Neuron (in vitro differentiated cells): Measurements from ENCODE around the gene CCR3.

Experiments
- H2AFZ ChIP-seq: one replicate; pipeline ENCODE4 v1.6.1; 2013; ENCODE audit warnings: low read depth, mild to moderate bottlenecking, inconsistent platforms, low read length, moderate library complexity
- H3K27me3 ChIP-seq: one replicate; pipeline ENCODE4 v1.6.1; 2013; ENCODE audit warnings: low read length; ENCODE audit not compliant: insufficient read depth
- H3K36me3 ChIP-seq: one replicate; pipeline ENCODE4 v1.6.1; 2013; ENCODE audit warnings: low read length; ENCODE audit not compliant: insufficient read depth
- H3K4me1 ChIP-seq: one replicate; pipeline ENCODE4 v1.6.1; 2013; ENCODE audit warnings: low read length; ENCODE audit not compliant: insufficient read depth
- H3K4me3 ChIP-seq: 2 replicates; pipeline ENCODE4 v1.5.1; 2013; ENCODE audit warnings: mild to moderate bottlenecking, low read length, moderate library complexity
- H3K9me3 ChIP-seq: one replicate; pipeline ENCODE4 v1.6.1; 2013; ENCODE audit warnings: low read length

CCR3 gene

DNA sequence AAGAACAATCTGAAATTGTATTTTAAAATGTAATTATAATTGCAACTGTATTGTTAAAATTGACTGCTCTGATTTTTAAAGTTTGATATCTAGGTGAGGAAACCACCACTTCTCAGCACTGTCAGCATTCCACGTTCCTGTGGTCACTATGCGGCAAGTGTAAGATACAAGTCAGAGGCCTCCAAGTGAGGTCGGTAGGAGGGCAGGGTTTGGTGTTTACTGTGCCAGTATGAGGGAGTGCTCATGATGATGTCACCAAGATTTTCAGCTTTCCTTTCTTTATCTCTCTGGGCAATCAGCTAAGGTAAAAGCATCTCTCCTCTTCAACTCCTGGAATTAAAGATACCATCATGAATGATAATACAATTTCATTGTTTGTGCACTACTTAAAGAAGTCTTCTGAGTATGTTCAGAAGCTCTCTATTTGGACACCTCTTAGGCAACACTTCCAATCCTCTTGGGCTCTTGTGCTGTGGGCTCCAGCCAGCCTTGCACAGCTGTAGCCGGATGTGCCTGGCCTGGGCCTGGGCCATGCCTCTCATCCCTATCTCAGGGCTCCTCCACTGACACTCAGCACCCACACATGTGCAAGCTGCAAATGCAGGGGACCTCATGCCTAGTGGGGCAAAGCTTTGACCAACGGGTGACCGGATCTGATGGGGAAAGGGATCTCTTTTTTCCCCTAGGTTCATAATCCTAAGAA lies 42.9 kb downstream of the CCR3 start:
- no peaks in the 10 kb centered on the region for H3K9me3 ChIP-seq
- no peaks in the 10 kb centered on the region for H3K27me3 ChIP-seq
- H3K4me3 ChIP-seq: no peak overlapping the region
- no peak overlapping the region for H2AFZ ChIP-seq
- no peaks in the 10 kb centered on the region for H3K4me1 ChIP-seq
- no peaks in the 10 kb centered on the region for H3K36me3 ChIP-seq

DNA sequence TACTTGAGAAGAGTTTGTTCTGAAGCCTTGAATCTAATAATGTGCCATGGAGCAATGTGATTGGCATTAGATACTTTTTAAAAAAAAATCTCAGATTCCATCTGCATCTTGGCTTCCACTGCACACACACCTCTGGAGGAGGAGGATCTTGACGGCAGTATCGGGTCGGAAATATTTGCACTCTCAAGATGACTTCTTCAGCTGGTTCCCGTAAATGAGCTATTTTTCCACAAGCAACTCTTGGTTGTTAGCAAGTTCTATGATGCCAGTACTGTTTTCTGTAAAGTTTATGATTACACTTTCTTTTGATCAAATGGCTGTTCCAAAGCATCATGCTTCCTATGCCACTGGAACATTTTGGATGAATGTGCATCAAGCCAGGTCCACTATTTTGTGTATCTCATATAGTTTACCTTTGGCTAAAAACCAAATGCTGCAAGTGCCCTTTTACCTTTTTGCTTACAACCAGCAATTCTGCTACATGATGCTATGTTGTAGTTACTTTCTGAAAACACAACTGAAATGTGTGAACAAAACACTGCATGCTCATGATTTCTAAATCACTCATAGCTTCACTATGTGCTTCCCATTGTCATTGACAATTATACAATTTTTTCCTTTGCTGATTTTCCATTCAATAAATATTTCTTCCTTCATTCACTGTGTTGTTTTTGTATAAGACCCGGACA lies 43.8 kb downstream of the CCR3 start:
- no peak overlapping the region for H3K4me3 ChIP-seq
- H3K9me3 ChIP-seq: no peaks in the 10 kb centered on the region
- H3K4me1 ChIP-seq: no peaks in the 10 kb centered on the region
- H2AFZ ChIP-seq: no peak overlapping the region
- no peaks in the 10 kb centered on the region for H3K36me3 ChIP-seq
- no peaks in the 10 kb centered on the region for H3K27me3 ChIP-seq

DNA sequence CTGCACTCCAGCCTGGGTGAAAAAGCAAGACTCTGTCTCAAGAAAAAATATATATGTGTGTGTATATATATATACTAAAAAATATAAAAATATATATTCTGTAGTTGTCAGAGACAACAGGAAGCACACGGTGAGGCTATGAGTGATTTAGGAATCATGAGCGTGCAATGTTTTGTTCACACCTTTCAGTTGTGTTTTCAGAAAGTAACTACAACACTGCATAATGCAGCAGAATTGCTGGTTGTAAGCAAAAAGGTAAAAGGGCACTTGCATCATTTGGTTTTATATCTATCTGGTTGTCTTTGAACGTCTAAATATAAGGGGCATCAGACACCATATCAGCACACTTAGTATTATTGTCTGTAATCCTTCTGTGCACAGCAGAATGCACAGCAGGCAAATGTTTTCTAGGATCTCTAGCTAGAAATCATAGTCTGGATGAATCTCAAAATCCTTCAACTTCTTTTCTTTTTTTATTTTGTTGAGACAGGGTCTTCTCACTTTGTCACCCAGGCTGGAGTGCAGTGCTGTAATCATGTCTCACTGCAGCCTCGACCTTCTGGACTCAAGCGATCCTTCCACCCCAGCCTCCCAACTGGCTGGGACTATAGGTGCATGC lies 44.8 kb downstream of the CCR3 start:
- Histone ChIP-seq H3K4me1 (no peaks in the 10 kb centered on the region), H3K27me3 (no peaks in the 10 kb centered on the region), H3K36me3 (no peaks in the 10 kb centered on the region), H3K9me3 (no peaks in the 10 kb centered on the region), H3K4me3 (no peak overlapping the region), H2AFZ (no peak overlapping the region)

DNA sequence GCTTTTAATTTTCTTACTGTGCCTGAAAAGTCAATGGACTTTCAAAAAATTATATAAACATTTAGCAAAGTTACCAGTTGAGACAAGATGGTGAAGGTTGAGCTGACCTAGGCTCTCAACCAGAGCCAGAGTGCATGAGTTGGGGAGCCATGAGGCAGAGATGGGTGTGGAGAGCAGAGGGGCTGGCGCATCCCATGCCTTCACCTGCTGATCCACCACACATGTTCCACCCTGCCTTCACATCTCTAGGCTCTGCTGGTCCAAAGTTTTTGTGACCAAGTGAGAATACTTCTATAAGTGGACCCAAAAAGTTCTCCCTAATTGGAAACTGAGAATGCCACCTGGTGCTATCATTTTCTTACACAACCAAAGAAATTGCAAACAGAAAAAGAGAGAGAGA lies 47.3 kb downstream of the CCR3 start:
- Histone ChIP-seq H3K4me1 (no peaks in the 10 kb centered on the region), H2AFZ (no peak overlapping the region), H3K9me3 (no peaks in the 10 kb centered on the region), H3K36me3 (no peaks in the 10 kb centered on the region), H3K27me3 (no peaks in the 10 kb centered on the region), H3K4me3 (no peak overlapping the region)

DNA sequence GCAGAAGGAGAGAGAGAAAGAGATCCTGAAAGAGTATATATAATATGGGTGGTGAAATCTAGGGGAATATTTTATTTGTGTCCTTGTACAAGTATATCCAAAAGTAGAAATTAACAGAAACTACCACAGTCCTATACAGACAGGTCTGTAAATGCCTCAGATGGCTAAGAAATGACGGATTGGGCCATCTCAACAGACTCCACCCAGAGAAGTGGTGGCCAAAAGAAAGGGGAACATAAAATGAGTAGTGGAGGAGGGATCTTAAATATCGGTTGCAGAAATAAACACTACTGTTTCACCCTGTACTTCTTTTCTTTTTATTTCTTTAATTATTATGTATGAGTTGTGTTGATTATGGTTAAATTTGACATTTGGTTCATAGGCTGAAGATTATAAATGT lies 47.7 kb downstream of the CCR3 start:
- Histone ChIP-seq H3K4me1 (no peaks in the 10 kb centered on the region), H3K27me3 (no peaks in the 10 kb centered on the region), H2AFZ (no peak overlapping the region), H3K4me3 (no peak overlapping the region), H3K9me3 (no peaks in the 10 kb centered on the region), H3K36me3 (no peaks in the 10 kb centered on the region)

DNA sequence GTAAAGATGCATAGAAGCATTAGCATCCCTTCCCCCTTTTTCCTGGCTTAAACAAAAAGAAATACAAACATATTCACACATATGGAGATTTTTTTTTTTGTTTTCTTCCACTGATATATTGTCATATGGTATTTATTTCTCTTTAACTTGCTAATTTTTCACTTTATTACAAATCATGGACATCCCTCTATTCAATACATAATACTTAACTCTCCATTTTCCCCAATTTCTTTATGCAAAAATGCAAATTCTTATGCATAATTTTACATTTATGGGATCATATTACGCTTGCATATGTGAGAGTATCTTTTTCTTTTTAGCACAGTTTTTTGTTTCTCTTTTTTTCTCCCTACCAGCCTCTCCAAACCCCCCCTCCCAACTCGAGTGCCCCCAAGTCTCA lies 48.8 kb downstream of the CCR3 start:
- no peaks in the 10 kb centered on the region for H3K9me3 ChIP-seq
- H3K27me3 ChIP-seq: no peaks in the 10 kb centered on the region
- no peaks in the 10 kb centered on the region for H3K36me3 ChIP-seq
- no peak overlapping the region for H3K4me3 ChIP-seq
- H3K4me1 ChIP-seq: no peaks in the 10 kb centered on the region
- H2AFZ ChIP-seq: no peak overlapping the region

DNA sequence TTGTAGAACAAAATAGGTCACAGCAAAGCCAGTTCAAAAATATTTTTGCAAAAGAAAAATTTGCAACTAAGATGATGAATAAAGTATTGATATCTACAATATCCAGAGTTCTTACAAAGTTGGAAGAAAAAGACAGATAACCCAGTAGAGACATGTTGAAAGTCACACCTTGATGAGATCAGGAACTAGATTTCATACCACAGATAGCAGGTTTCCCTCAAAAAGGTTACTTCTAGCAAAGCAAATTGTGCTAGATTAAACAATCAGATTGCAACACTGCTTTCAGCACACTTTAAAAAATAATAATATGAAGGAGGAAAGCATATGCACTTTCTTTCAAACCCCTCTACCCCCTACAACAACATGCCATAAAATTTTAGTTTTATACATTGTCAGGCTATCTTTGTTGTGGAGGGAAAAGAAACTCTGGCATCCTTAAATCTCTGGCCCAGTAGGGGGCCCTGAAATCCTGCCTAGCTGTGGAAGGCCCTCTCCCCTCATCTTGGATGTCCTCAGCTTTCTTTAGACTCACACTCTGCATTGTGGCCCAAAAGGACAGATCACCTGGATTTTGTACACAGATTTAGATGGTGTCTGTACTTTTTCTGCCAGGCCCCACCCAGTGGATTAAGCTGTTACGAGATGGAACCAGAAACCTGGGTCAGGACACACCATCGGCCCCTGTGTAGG lies 50.9 kb downstream of the CCR3 start:
- H3K27me3 ChIP-seq: no peaks in the 10 kb centered on the region
- H3K36me3 ChIP-seq: no peaks in the 10 kb centered on the region
- no peak overlapping the region for H2AFZ ChIP-seq
- no peaks in the 10 kb centered on the region for H3K4me1 ChIP-seq
- H3K4me3 ChIP-seq: no peak overlapping the region
- no peaks in the 10 kb centered on the region for H3K9me3 ChIP-seq

DNA sequence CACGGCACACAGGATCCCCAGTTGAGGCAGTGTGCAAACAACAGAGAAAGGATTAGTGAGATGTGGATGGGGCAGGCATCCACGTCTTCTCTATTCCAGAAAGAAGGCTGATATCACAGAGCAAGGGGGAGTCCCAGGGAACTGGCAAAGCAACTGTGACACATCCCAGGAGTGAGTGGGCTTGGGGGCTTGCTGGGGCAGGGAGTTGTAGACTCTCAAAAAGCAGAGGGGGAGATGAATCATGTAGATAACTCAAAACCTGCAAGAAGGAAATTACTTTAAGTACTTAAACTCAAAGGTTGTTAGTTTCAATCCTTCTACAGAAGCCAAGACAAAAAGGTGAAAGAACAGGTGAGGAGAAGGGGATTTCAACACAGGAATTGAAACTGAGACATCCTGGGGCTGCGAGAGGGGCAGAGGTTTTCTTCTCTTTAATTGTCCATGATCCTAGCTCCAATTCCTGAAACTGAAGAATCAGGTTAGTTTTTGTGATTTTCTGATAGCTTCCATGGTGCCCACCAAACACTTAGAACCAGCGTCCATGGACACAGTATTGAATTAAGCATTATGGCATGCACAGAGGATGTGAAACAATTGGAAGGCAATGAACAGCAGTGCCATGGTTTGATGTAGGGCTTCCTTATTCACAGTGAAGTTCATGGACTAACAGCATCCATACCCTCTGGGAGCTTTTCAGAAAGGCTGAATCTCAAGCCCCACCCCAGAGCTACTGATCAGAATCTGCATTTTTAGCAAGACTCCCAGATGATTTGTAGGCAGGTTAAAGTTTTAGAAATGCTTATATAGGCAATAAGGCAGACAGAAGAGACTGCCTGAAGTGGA lies 52.0 kb downstream of the CCR3 start:
- Histone ChIP-seq H3K27me3 (no peaks in the 10 kb centered on the region), H3K9me3 (no peaks in the 10 kb centered on the region), H3K4me1 (no peaks in the 10 kb centered on the region), H3K4me3 (no peak overlapping the region), H2AFZ (no peak overlapping the region), H3K36me3 (no peaks in the 10 kb centered on the region)

DNA sequence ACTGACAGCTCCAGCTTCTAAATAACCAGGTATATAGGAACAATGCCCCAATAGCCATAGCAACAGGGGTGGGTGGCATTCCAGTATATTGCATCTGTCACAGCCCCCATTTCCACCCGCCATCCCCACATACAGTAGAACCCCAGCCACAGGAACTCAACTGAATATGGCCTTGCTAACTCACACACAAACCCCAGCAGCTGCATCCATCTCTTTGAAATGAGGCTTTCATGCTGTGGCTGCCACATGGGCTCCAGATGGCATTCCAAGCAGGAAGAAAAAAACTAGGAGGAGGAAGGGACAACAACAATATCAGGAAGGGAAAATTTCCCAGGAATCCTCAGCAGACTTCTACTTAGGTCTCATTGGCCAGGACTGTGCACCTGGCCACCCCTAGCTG lies 54.6 kb downstream of the CCR3 start:
- no peaks in the 10 kb centered on the region for H3K27me3 ChIP-seq
- H2AFZ ChIP-seq: no peak overlapping the region
- no peaks in the 10 kb centered on the region for H3K4me1 ChIP-seq
- H3K4me3 ChIP-seq: no peak overlapping the region
- no peaks in the 10 kb centered on the region for H3K9me3 ChIP-seq
- H3K36me3 ChIP-seq: no peaks in the 10 kb centered on the region

DNA sequence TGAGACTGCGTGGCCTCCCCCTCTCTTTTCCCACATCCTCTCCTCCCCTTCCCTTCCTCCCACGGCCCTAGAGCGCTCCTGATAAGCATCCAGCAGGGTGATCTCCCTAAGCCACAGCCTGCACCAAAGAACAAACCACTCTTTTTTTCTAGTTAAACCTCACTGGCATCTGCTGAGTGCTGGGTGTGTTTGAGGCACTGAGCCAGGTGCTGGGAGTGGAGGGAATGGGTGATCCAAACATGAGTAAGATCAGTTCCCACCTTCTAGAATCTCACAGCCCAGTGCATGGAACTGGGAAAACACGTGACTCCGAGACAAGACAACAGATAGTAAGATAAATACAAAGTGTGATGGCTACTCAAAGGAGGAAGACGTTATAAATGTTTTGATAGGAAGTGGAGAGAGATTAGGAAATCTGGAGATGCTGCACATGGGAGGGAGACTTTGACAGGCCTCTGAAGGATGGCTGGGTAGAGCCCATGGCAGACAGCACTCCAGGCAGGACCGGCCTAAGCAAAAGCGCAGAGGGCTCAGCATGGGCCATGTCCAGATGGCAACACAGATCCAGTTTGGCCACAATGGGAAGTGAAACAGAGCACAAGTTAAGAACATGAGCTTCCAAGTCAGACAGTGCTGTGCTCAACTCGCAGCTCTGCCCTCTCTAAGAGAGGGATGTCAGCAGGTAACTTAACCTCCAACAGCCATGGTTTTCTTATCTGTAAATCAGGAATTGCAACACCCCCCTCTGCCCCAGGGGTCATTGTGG lies 55.6 kb downstream of the CCR3 start:
- Histone ChIP-seq H3K9me3 (no peaks in the 10 kb centered on the region), H3K27me3 (no peaks in the 10 kb centered on the region), H3K36me3 (no peaks in the 10 kb centered on the region), H3K4me3 (no peak overlapping the region), H2AFZ (no peak overlapping the region), H3K4me1 (no peaks in the 10 kb centered on the region)

DNA sequence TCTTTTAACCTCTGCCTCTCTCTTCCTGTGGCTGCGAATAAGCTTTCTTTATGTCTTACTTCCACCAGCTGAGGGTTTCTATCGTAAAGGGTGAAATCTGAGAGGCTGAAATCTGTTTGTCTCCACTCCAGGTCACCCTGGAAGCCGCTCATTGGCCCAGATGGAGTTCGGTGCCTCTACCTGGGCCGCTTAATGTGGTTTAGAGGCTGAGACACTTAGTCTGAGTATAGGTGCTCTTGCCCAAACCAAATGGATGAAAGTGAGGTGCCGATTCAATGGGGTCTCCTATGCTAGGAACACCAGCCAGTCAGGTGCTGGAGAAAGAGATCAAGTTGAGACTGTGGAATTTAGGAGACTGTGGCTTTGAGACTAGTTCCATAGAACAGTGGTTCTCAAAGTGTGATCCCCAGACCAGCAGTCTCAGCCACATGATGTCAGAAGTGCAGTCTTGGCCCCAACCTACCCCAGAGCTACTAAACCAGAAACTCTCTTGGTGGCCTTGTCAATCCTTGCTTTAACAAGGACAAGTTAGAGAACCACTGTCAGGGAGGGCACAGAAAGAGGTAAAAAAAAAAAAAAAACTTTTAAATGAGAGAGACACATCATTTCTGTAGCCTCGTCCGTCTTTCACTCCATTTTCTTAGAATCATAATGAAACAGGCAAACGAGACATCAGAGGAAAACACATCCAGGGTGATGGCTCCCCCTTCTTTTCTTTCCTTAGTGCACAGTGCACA lies 56.8 kb downstream of the CCR3 start:
- no peak overlapping the region for H3K4me3 ChIP-seq
- no peaks in the 10 kb centered on the region for H3K4me1 ChIP-seq
- no peaks in the 10 kb centered on the region for H3K27me3 ChIP-seq
- no peak overlapping the region for H2AFZ ChIP-seq
- no peaks in the 10 kb centered on the region for H3K9me3 ChIP-seq
- no peaks in the 10 kb centered on the region for H3K36me3 ChIP-seq
